Measurements from ENCODE around the gene NKX2-2. TPM values are rescaled to one million over a fixed set of nuclear protein-coding genes. Genes with fewer than 3 reads are reported as not detected.

The NKX2-2 gene
- total RNA-seq, 1 experiment from 2014 or later, result 85.1 TPM

DNA sequence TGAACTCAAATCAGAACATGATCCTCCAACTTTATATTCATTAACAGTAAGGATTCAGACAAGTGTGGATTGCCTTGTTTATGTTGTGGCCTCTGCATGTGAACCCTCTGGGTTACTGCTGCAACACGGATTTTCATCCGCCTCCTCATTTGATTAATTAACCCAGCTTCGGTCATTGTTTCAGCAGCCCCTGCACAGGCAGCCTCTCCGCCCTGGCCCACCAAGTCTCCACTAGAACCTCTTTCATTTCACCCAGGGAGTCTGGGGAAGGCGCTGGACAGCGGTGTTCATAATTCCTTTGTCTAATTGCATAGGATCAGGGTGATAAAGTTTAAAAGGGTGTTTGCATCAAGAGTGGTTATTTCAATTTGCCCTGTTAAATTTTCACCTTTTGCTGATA is 15.7 kb downstream of the NKX2-2 start:
- POLR2A ChIA-PET (ENCODE audit: low non-redundant PET), result no interaction called here
- intact Hi-C loops (cut with micrococcal nuclease; ENCODE audit: unreplicated experiment), result no loop called here
- TF ChIP-seq EZH2 (IDR thresholded peaks at IDR 0.05; ENCODE audit: borderline replicate concordance, low read depth, low read length, poor library complexity, severe bottlenecking), result no peak
- TF ChIP-seq, protein P1, sequence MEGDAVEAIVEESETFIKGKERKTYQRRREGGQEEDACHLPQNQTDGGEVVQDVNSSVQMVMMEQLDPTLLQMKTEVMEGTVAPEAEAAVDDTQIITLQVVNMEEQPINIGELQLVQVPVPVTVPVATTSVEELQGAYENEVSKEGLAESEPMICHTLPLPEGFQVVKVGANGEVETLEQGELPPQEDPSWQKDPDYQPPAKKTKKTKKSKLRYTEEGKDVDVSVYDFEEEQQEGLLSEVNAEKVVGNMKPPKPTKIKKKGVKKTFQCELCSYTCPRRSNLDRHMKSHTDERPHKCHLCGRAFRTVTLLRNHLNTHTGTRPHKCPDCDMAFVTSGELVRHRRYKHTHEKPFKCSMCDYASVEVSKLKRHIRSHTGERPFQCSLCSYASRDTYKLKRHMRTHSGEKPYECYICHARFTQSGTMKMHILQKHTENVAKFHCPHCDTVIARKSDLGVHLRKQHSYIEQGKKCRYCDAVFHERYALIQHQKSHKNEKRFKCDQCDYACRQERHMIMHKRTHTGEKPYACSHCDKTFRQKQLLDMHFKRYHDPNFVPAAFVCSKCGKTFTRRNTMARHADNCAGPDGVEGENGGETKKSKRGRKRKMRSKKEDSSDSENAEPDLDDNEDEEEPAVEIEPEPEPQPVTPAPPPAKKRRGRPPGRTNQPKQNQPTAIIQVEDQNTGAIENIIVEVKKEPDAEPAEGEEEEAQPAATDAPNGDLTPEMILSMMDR (conservative IDR thresholded peaks at IDR 0.05; ENCODE audit: low read depth, low read length), result no peak
- H3K4me3 ChIP-seq (ENCODE audit: low read depth, low read length, poor library complexity, severe bottlenecking), result no peak overlapping the region
- no TSS peak for BruUV-seq (replicated peaks)
- H3K9me3 ChIP-seq (ENCODE audit: low read depth, low read length, poor library complexity, severe bottlenecking), result no peaks in the 10 kb centered on the region
- peaks cover 44% of the 10 kb centered on the region for H3K36me3 ChIP-seq (ENCODE audit: insufficient read depth, low read length, poor library complexity, severe bottlenecking)
- H3K27me3 ChIP-seq (replicated peaks; ENCODE audit: insufficient read depth, low read depth, low read length, poor library complexity), result no peaks in the 10 kb centered on the region
- no peak overlapping the region for H3K27ac ChIP-seq (ENCODE audit: low read depth, low read length, poor library complexity, severe bottlenecking)
- no peak for DNase-seq (ENCODE audit: low spot score)
- peaks cover 7% of the 10 kb centered on the region for H3K4me1 ChIP-seq (ENCODE audit: insufficient read depth, low read length, poor library complexity, severe bottlenecking)
- CTCF ChIA-PET, result no interaction called here

DNA sequence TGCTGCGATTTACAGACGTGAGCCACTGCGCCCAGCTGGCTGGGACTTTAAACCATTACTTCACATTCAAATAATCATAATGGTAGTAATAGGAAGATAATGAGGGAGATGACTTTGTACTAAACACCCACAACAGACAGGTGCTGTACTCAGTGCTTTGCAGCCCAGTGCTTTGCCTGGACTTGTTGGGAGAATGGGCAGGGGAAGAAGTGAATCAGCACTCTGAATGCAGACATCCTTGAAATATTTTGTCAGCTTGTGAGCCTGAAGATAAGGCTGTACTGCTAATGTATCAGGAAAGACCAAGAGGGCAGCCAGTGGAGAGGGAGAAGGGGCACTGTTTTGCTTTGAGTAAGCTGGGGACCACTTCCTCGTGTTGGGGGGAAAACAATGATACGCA is 17.4 kb downstream of the NKX2-2 start:
- CTCF ChIA-PET, result interaction anchor here (0.6 kb wide), 1 partner anchor 136 kb away, joined by 3 read pairs; no protein-coding TSS in a partner anchor
- TF ChIP-seq EZH2 (IDR thresholded peaks at IDR 0.05; ENCODE audit: borderline replicate concordance, low read depth, low read length, poor library complexity, severe bottlenecking), result no peak
- TF ChIP-seq, protein P1 (conservative IDR thresholded peaks at IDR 0.05; ENCODE audit: low read depth, low read length), result no peak

GRCh38 chr20:21493049-21493448 is 20.8 kb downstream of the NKX2-2 start:
- no peaks in the 10 kb centered on the region for H3K9me3 ChIP-seq (ENCODE audit: low read depth, low read length, poor library complexity, severe bottlenecking)
- no TSS peak for BruUV-seq (replicated peaks)
- no peak for DNase-seq (ENCODE audit: low spot score)
- no peaks in the 10 kb centered on the region for H3K36me3 ChIP-seq (ENCODE audit: insufficient read depth, low read length, poor library complexity, severe bottlenecking)
- no peak overlapping the region for H3K27ac ChIP-seq (ENCODE audit: low read depth, low read length, poor library complexity, severe bottlenecking)
- ChIA-PET CTCF (no interaction called here), POLR2A (ENCODE audit: low non-redundant PET) (no interaction called here)
- H3K4me3 ChIP-seq (ENCODE audit: low read depth, low read length, poor library complexity, severe bottlenecking), result no peak overlapping the region
- no peak for TF ChIP-seq EZH2 (IDR thresholded peaks at IDR 0.05; ENCODE audit: borderline replicate concordance, low read depth, low read length, poor library complexity, severe bottlenecking)
- TF ChIP-seq, protein P1 (conservative IDR thresholded peaks at IDR 0.05; ENCODE audit: low read depth, low read length), result no peak
- no peaks in the 10 kb centered on the region for H3K4me1 ChIP-seq (ENCODE audit: insufficient read depth, low read length, poor library complexity, severe bottlenecking)
- intact Hi-C loops (cut with micrococcal nuclease; ENCODE audit: unreplicated experiment), result no loop called here
- H3K27me3 ChIP-seq (replicated peaks; ENCODE audit: insufficient read depth, low read depth, low read length, poor library complexity), result no peaks in the 10 kb centered on the region

More for the DNA sequence above, 17.4 kb downstream of the NKX2-2 start:
- no TSS peak for BruUV-seq (replicated peaks)
- peaks cover 7% of the 10 kb centered on the region for H3K4me1 ChIP-seq (ENCODE audit: insufficient read depth, low read length, poor library complexity, severe bottlenecking)
- POLR2A ChIA-PET (ENCODE audit: low non-redundant PET), result no interaction called here
- H3K4me3 ChIP-seq (ENCODE audit: low read depth, low read length, poor library complexity, severe bottlenecking), result no peak overlapping the region
- no peak for DNase-seq (ENCODE audit: low spot score)
- H3K27me3 ChIP-seq (replicated peaks; ENCODE audit: insufficient read depth, low read depth, low read length, poor library complexity), result no peaks in the 10 kb centered on the region
- no peaks in the 10 kb centered on the region for H3K9me3 ChIP-seq (ENCODE audit: low read depth, low read length, poor library complexity, severe bottlenecking)
- H3K27ac ChIP-seq (ENCODE audit: low read depth, low read length, poor library complexity, severe bottlenecking), result no peak overlapping the region
- H3K36me3 ChIP-seq (ENCODE audit: insufficient read depth, low read length, poor library complexity, severe bottlenecking), result peaks cover 26% of the 10 kb centered on the region
- intact Hi-C loops (cut with micrococcal nuclease; ENCODE audit: unreplicated experiment), result no loop called here
